GM13977 (cell line): Measurements from ENCODE around the gene SLC12A8.

Experiments used
- DNase-seq: peaks from one replicate; pipeline ENCODE4 v3.0.0; 2012; ENCODE audit warnings: low spot score
- CTCF ChIP-seq: IDR thresholded peaks from 2 replicates; pipeline ENCODE4 v1.5.1; 2012; ENCODE audit warnings: mild to moderate bottlenecking, control low read depth; ENCODE audit not compliant: insufficient read depth; ENCODE audit errors: extremely low read depth, missing control alignments
- in situ Hi-C: fragments of 300-500 bp; cut with MboI; formaldehyde crosslinking; loops from one replicate; pipeline ENCODE4 v1.12.0; 2022; ENCODE audit warnings: low sequenced_read_pairs, low pct_unique_long_range_greater_than_20kb, mixed read lengths, inconsistent platforms; ENCODE audit not compliant: unreplicated experiment

SLC12A8 gene

GRCh38 chr3:125052624-125053303 is 159.8 kb downstream of the SLC12A8 start:
- in situ Hi-C loops, result no loop called here
- no peak for TF ChIP-seq CTCF
- DNase-seq, result no peak

DNA sequence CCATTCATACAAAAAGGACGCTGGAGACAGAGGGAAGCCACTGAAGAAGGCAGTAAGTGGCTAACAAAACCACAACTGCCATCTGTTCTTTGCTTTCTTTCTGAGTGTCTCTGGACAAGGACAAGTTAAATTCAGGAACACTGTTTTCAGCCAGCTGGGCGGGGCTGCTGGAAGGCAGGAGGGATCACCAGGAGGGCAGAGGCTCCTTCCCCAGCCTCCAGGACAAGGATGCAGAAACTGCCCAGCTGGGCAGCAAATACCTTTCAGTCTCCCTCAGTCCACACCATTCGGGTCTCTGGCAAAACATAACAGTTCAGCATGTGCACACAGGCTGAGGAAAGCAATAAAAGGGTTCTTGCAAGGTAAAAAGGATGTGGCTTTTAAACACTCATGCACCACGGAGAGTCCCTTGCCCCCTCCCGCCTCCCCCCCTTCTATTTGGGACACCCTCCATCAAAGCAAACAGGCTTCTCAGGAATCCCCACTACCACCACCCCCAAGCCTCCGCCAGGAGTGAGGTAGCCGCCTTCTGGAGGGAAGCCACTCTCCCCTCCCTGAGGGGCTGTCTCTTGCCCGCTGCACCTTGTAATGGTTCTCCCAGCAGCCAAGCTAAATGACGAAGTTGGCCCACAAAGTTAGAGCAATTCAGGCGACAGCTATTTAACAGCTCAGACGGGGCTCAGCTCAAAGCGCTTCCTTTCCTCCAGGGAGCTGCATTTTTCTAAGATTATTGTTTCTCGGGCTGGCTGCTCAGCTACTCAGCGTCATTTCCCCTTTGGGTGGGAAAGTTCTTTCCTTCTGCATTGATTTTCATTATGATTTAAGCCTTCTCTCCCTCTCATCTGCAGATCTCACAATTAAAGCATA is 160.6 kb downstream of the SLC12A8 start:
- in situ Hi-C loops, result no loop called here
- no peak for TF ChIP-seq CTCF
- peak; percentile 74 for DNase-seq

GRCh38 chr3:125051205-125051604 is 161.3 kb downstream of the SLC12A8 start:
- in situ Hi-C loops, result no loop called here
- DNase-seq, result no peak
- no peak for TF ChIP-seq CTCF

DNA sequence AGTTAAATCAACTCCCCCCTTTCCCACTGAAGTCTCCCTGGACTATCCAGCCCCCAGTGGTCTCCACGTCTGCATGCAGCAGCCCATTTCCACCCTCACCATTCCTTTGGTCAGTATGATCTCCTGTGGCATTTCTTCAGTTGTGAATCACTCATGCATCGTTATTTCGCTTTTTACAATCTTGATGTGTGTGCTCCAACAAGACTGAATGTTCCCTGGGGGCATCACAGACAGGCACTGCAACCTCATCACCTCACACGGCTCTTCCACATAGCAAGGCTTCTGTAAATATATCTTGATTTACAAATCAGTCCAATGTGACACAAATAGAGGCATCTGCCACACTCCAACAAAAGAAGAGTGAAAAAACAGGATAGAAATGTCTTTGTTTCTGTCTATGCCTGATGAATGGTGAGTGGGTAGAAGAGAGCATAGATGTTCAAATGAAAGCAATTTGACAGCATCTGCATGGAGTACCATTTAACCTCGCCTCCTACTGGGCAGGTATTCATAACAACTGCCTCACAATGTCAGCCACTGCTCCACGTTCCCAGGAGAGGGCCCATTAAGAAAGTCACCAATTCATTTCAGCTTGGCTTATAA is 162.0 kb downstream of the SLC12A8 start:
- in situ Hi-C loops, result no loop called here
- TF ChIP-seq CTCF, result no peak
- no peak for DNase-seq

DNA sequence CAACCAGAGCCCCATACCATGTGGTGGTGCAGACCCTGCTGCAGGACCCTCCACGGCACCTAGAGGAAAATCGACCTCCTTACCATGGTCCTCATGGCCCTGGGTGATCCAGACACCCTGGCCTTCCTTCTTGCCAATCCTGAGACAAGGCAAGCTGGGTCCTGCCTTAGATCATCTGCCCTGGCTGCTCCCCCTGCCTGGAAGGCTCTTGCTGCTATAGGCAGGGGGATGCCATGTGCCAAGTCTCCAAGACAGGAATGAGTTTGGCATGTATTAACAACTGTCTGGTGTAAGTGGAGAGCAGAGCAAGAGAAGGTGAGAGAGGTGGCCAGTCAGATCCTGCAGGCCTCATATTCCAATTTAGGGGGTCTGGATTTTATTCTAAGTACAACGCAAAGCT is 164.3 kb downstream of the SLC12A8 start:
- no peak for DNase-seq
- TF ChIP-seq CTCF, result no peak
- in situ Hi-C loops, result no loop called here

GRCh38 chr3:125045965-125046364 is 166.6 kb downstream of the SLC12A8 start:
- no peak for TF ChIP-seq CTCF
- no peak for DNase-seq
- in situ Hi-C loops, result no loop called here
